Mucosa of stomach (tissue), 1 donor: ENCODE measurements around the gene TMPO.
"Not testable (repeated sequence)": the region's sequence is repeated elsewhere in the genome, so short reads cannot be mapped to it uniquely, and the experiment has no call there.

Source experiments
- H3K27me3 ChIP-seq: one replicate; pipeline ENCODE4 v1.7.0; 2013; ENCODE audit warnings: mild to moderate bottlenecking, low read length; ENCODE audit not compliant: control insufficient read depth, insufficient read depth
- H3K36me3 ChIP-seq: one replicate; pipeline ENCODE4 v1.7.0; 2013; ENCODE audit warnings: low read length; ENCODE audit not compliant: control insufficient read depth, insufficient read depth
- H3K4me1 ChIP-seq: one replicate; pipeline ENCODE4 v1.7.0; 2013; ENCODE audit warnings: mild to moderate bottlenecking, low read length; ENCODE audit not compliant: control insufficient read depth, insufficient read depth
- H3K4me3 ChIP-seq: one replicate; pipeline ENCODE4 v1.7.0; 2013; ENCODE audit warnings: low read length
- H3K9ac ChIP-seq: one replicate; pipeline ENCODE4 v1.7.0; 2013; ENCODE audit warnings: mild to moderate bottlenecking, low read length, moderate library complexity
- H3K9me3 ChIP-seq: one replicate; pipeline ENCODE4 v1.7.0; 2013; ENCODE audit warnings: mild to moderate bottlenecking, low read length, moderate library complexity; ENCODE audit not compliant: control insufficient read depth
- donor health status: Pancreatic carcinoma.

TMPO gene

DNA sequence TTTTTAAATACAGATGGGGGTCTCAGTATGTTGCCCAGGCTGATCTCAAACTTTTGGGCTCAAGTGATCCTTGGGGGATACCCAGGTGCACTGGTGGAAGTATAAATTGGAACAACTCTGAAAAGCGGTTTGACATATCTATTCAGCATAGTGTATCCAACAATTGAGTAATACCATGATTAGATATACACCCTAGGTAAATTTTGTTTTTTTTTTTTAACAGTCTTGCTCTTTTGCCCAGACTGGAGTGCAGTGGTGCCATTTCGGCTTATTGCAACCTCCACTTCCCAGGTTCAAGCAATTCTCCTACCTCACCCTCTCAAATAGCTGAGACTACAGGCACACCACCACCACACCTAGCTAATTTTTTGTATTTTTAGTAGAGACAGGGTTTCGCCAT, 46.5 kb downstream of the TMPO start:
- no peak overlapping the region for H3K9ac ChIP-seq
- no peaks in the 10 kb centered on the region for H3K27me3 ChIP-seq
- no peaks in the 10 kb centered on the region for H3K9me3 ChIP-seq
- no peak overlapping the region for H3K4me3 ChIP-seq
- H3K4me1 ChIP-seq = no peaks in the 10 kb centered on the region
- H3K36me3 ChIP-seq = no peaks in the 10 kb centered on the region

DNA sequence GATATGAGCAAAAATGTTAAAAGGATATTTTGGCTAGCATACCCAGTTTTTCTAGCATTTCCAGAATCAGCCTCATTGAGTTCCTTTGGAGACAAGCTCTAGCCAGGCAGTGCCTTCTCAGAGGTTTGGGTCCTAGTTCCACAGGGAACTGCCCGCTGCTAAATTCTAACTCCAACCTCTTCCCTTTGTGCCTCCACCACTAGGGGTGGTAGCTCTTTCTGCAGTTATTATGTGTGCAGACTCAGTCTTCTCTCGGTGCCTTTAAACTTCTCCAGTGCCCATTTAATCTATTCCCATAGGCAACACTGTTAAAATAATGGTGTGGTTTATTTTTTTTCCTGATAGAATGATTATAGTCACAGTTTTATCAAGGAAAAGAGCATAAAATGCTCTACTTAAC, 56.6 kb downstream of the TMPO start:
- Histone ChIP-seq H3K9me3 (no peaks in the 10 kb centered on the region), H3K27me3 (no peaks in the 10 kb centered on the region), H3K4me3 (no peak overlapping the region)

DNA sequence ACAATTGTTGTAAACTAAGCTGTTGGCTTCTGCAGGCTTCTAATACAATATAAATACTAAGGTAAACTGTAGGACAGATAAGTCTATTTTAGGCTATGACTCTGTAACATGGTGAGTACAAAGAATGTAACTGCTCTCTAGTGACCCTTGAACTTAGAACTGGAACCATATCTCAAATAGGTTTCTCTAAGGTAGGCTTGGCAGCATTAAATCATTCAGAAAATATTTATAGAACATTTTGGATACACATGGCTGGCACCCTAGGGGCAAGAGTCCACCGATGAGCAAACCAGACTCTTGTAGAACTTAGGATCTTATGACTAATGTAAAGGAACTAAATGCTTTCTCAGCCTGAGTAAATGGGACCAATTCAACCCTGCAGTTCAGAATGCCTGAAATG, 58.7 kb downstream of the TMPO start:
- no peaks in the 10 kb centered on the region for H3K27me3 ChIP-seq
- no peak overlapping the region for H3K9ac ChIP-seq
- no peaks in the 10 kb centered on the region for H3K9me3 ChIP-seq
- H3K4me3 ChIP-seq = no peak overlapping the region
- no peaks in the 10 kb centered on the region for H3K36me3 ChIP-seq
- peaks cover 29% of the 10 kb centered on the region for H3K4me1 ChIP-seq

More for the DNA sequence above, 56.6 kb downstream of the TMPO start:
- peaks cover 23% of the 10 kb centered on the region for H3K4me1 ChIP-seq
- H3K36me3 ChIP-seq = no peaks in the 10 kb centered on the region
- H3K9ac ChIP-seq = no peak overlapping the region

DNA sequence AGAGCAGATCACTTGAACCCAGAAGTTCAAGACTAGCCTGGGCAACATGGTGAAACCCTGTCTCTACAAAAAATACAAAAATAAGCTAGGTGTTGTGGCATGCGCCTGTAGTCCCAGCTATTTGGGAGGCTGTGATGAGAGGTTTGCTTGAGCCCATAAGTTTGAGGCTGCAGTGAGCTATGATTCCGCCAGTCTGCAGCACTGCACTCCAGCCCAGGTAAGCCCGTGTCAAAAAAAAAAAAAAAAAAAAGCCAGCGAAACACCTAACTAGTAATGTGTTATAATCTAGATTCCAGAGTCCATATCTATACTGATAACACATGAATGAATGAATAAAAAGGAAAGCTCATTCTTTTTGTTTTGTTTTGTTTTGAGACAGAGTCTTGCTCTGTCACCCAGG, 59.6 kb downstream of the TMPO start:
- Histone ChIP-seq H3K4me3 (no peak overlapping the region), H3K36me3 (no peaks in the 10 kb centered on the region), H3K27me3 (no peaks in the 10 kb centered on the region), H3K4me1 (peaks cover 29% of the 10 kb centered on the region), H3K9ac (no peak overlapping the region), H3K9me3 (no peaks in the 10 kb centered on the region)

- not testable (repeated sequence) for H3K9ac ChIP-seq, H3K9me3 ChIP-seq, H3K27me3 ChIP-seq, H3K36me3 ChIP-seq, H3K4me3 ChIP-seq
- H3K4me1 ChIP-seq = peaks cover 27% of the 10 kb centered on the region
Measured at GRCh38 chr12:98576795-98577194, 61.4 kb downstream of the TMPO start.

DNA sequence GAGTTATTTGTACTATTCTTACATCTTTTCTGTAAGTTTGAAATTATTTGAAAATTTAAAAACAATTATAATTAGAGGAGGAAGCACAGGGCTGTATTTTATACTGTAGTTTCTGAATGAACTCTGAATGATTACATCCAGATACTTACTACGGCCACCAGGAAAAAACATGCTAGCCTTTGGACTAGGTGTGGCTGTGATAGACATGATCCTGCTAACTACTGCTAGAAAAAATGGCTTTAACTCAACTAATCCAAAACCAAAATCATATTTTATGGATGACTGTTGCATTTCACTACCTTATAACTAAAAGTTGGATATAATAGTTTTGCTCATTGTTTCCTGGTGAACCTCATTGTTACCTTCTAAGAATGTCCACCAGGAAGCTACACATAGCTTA, 63.0 kb downstream of the TMPO start:
- H3K4me1 ChIP-seq = peaks cover 13% of the 10 kb centered on the region
- H3K36me3 ChIP-seq = no peaks in the 10 kb centered on the region
- no peak overlapping the region for H3K4me3 ChIP-seq
- H3K27me3 ChIP-seq = no peaks in the 10 kb centered on the region
- H3K9me3 ChIP-seq = no peaks in the 10 kb centered on the region
- H3K9ac ChIP-seq = no peak overlapping the region

GRCh38 chr12:98578821-98579220, 63.4 kb downstream of the TMPO start:
- Histone ChIP-seq H3K4me1 (peaks cover 9% of the 10 kb centered on the region), H3K9ac (no peak overlapping the region), H3K27me3 (no peaks in the 10 kb centered on the region)

DNA sequence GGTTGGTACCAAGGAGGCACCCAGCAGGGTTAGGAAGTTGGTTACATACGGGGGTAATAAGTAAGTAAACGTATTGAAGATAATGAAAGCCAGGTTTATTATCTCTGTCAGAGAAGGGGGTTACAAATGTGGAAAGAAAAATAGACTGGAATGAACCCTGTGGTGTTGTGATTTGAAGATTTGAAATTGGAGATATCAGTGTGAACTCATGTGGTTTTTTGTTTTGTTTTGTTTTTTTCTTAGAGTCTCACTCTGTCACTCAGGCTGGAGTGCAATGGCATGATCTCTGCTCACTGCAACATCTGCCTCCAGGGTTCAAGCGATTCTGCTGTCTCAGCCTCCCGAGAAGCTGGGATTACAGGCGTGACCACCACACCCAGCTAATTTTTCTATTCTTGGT, 64.0 kb downstream of the TMPO start:
- H3K4me1 ChIP-seq = peaks cover 6% of the 10 kb centered on the region
- H3K4me3 ChIP-seq = no peak overlapping the region
- H3K9ac ChIP-seq = no peak overlapping the region
- no peaks in the 10 kb centered on the region for H3K27me3 ChIP-seq
- no peaks in the 10 kb centered on the region for H3K9me3 ChIP-seq
- no peaks in the 10 kb centered on the region for H3K36me3 ChIP-seq

More at GRCh38 chr12:98578821-98579220, 63.4 kb downstream of the TMPO start:
- Histone ChIP-seq H3K4me3 (no peak overlapping the region), H3K36me3 (no peaks in the 10 kb centered on the region), H3K9me3 (no peaks in the 10 kb centered on the region)

DNA sequence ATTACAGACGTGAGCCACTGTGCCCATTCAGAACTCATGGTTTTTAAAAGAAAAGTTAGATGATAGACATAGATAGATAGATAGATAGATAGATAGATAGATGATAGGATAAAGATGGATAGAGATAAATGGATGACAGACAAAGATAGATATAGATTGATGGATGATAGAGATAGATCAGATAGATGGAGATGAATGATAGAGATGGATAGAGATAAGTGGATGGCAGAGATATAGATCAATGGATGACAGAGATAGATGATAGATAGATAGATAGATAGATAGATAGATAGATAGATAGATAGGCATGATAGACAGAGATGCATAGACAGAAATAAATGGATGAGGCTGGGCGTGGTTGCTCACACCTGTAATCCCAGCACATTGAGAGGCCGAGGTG, 64.4 kb downstream of the TMPO start:
- Histone ChIP-seq H3K4me1 (peaks cover 6% of the 10 kb centered on the region), H3K36me3 (no peaks in the 10 kb centered on the region), H3K9me3 (no peaks in the 10 kb centered on the region), H3K27me3 (no peaks in the 10 kb centered on the region), H3K4me3 (no peak overlapping the region), H3K9ac (no peak overlapping the region)

DNA sequence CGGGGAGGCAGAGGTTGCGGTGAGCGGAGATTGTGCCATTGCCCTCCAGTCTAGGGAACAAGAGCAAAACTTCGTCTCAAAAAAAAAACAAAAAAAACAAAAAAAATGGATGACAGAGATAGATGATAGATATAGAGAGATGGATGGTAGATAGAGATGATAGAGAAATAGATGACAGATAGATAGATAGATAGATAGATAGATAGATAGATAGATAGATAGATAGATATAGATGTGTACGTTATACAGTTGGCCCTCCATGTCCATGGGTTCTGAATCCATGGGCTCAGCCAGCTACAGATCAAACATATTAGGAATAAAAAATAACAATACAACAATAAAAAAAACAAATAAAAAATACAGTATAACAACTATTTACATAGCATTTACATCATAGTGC, 65.3 kb downstream of the TMPO start:
- H3K4me3 ChIP-seq = no peak overlapping the region
- H3K27me3 ChIP-seq = no peaks in the 10 kb centered on the region
- peaks cover 6% of the 10 kb centered on the region for H3K4me1 ChIP-seq
- H3K9ac ChIP-seq = no peak overlapping the region
- no peaks in the 10 kb centered on the region for H3K36me3 ChIP-seq
- no peaks in the 10 kb centered on the region for H3K9me3 ChIP-seq

DNA sequence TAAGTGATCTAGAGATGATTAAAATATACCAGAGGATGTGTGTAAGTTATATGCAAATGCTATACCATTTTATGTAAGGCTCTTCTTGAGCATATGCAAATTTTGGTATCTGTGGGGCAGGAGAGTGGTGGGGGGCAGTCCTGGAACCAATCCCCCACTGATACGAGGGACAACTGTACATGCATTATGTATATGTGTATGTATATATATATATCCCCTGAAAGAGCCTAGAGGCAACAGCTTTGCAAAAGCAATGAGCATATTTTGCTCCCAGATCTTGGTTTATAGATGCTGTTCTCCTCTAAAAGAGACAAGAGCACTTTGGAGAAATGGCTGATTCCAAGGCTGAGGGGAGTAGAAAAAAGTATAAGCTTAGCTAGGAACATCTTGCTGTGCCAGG, 65.7 kb downstream of the TMPO start:
- Histone ChIP-seq H3K36me3 (no peaks in the 10 kb centered on the region), H3K9me3 (no peaks in the 10 kb centered on the region), H3K4me1 (peaks cover 6% of the 10 kb centered on the region), H3K27me3 (no peaks in the 10 kb centered on the region), H3K4me3 (no peak overlapping the region), H3K9ac (no peak overlapping the region)

DNA sequence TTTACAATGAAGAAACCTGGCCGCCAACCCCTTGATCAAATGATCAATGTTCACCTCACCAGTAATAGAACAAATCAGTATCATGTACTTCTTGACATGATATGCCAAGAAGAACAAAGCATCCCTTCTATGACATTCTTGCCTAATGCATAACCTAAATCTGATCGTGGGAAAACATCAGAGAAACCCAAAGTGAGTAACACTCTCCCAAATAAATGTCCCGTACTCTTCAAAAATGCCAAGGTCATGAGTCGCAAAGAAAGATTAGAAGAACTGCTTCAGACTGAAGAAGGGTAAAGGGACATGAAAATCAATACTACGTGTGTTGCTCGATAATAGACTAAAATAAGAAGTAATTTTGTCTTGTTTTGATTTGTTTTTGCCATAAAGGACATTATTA, 66.7 kb downstream of the TMPO start:
- no peaks in the 10 kb centered on the region for H3K9me3 ChIP-seq
- H3K4me3 ChIP-seq = no peak overlapping the region
- no peaks in the 10 kb centered on the region for H3K36me3 ChIP-seq
- no peak overlapping the region for H3K9ac ChIP-seq
- peaks cover 6% of the 10 kb centered on the region for H3K4me1 ChIP-seq
- no peaks in the 10 kb centered on the region for H3K27me3 ChIP-seq

- no peak overlapping the region for H3K4me3 ChIP-seq
- H3K36me3 ChIP-seq = no peaks in the 10 kb centered on the region
- H3K27me3 ChIP-seq = no peaks in the 10 kb centered on the region
- H3K4me1 ChIP-seq = no peaks in the 10 kb centered on the region
- H3K9me3 ChIP-seq = no peaks in the 10 kb centered on the region
- H3K9ac ChIP-seq = no peak overlapping the region
Measured at GRCh38 chr12:98587084-98587483, 71.7 kb downstream of the TMPO start.
